WTC11 (cell line): Measurements from ENCODE around the gene ACOX3. TPM values are rescaled to one million over a fixed set of nuclear protein-coding genes. Genes with fewer than 3 reads are reported as not detected.

Experiments
- ATAC-seq: fragments of 200-7000 bp; cut with Tn5 transposase; 2 replicates; pipeline ENCODE4 v1.10.0; 2021; ENCODE audit warnings: mild to moderate bottlenecking, moderate library complexity
- CTCF ChIA-PET: fragments of 300-600 bp; sonication (Branson Sonifier 250); formaldehyde crosslinking; loops from one replicate; lab custom pipeline; 2021; ENCODE audit warnings: antibody characterized with exemption; lab: Charles Lee
- POLR2A ChIA-PET: fragments of 350-600 bp; sonication (Branson Sonifier 250); formaldehyde crosslinking; loops from one replicate; lab custom pipeline; 2021; ENCODE audit warnings: antibody characterized with exemption; lab: Charles Lee
- DNase-seq: peaks from one replicate; pipeline ENCODE4 v3.0.0; 2021; ENCODE audit warnings: low spot score
- H3K27ac Mint-ChIP-seq: 2 replicates; pipeline ENCODE4 v1.8.0; 2021; ENCODE audit warnings: mixed read lengths
- H3K27me3 Mint-ChIP-seq: 2 replicates; pipeline ENCODE4 v1.8.0; 2021; ENCODE audit warnings: low read depth, mild to moderate bottlenecking, moderate library complexity, mixed read lengths
- H3K36me3 Mint-ChIP-seq: 2 replicates; pipeline ENCODE4 v1.8.0; 2021; ENCODE audit warnings: mixed read lengths
- H3K4me1 Mint-ChIP-seq: 2 replicates; pipeline ENCODE4 v1.8.0; 2022; ENCODE audit warnings: mixed read lengths
- H3K4me3 Mint-ChIP-seq: 2 replicates; pipeline ENCODE4 v1.8.0; 2021; ENCODE audit warnings: mild to moderate bottlenecking, moderate library complexity, mixed read lengths
- H3K9me3 Mint-ChIP-seq: 2 replicates; pipeline ENCODE4 v1.8.0; 2021; ENCODE audit warnings: mixed read lengths
- AFF4 ChIP-seq: sonication (generic); formaldehyde crosslinking; IDR thresholded peaks from 2 replicates; pipeline ENCODE4 v1.8.1; 2023; ENCODE audit warnings: mild to moderate bottlenecking, missing genetic modification reagents, borderline replicate concordance
- ATF2 ChIP-seq: sonication (generic); formaldehyde crosslinking; IDR thresholded peaks from 2 replicates; pipeline ENCODE4 v1.8.1; 2022; ENCODE audit warnings: low read depth, missing genetic modification reagents, borderline replicate concordance
- ATF6 ChIP-seq: sonication (generic); formaldehyde crosslinking; IDR thresholded peaks from 2 replicates; pipeline ENCODE4 v1.8.1; 2023; ENCODE audit warnings: mild to moderate bottlenecking, missing genetic modification reagents
- CREB1 ChIP-seq: sonication (generic); formaldehyde crosslinking; IDR thresholded peaks from 2 replicates; pipeline ENCODE4 v1.8.0; 2023; ENCODE audit warnings: mild to moderate bottlenecking, missing genetic modification reagents
- GABPB1 ChIP-seq: sonication (generic); formaldehyde crosslinking; IDR thresholded peaks from 2 replicates; pipeline ENCODE4 v1.8.1; 2023; ENCODE audit warnings: mild to moderate bottlenecking, missing genetic modification reagents
- HMGXB4 ChIP-seq: sonication (generic); formaldehyde crosslinking; IDR thresholded peaks from 2 replicates; pipeline ENCODE4 v1.8.1; 2023; ENCODE audit warnings: mild to moderate bottlenecking, moderate library complexity, missing genetic modification reagents
- MYBL2 ChIP-seq: sonication (generic); formaldehyde crosslinking; IDR thresholded peaks from 2 replicates; pipeline ENCODE4 v1.8.1; 2023; ENCODE audit warnings: mild to moderate bottlenecking, moderate library complexity, missing genetic modification reagents
- NFATC4 ChIP-seq: fragments of 250-450 bp; sonication (Bioruptor Pico); IDR thresholded peaks from 2 replicates; pipeline ENCODE4 v1.9.0; 2021; ENCODE audit warnings: mild to moderate bottlenecking
- NR3C1 ChIP-seq: sonication (generic); formaldehyde crosslinking; conservative IDR thresholded peaks from 2 replicates; pipeline ENCODE4 v1.8.1; 2023; ENCODE audit warnings: low read depth, mild to moderate bottlenecking, missing genetic modification reagents
- SP1 ChIP-seq: sonication (generic); formaldehyde crosslinking; conservative IDR thresholded peaks from 2 replicates; pipeline ENCODE4 v1.8.1; 2022; ENCODE audit warnings: missing genetic modification reagents
- USF1 ChIP-seq: sonication (generic); formaldehyde crosslinking; IDR thresholded peaks from 2 replicates; pipeline ENCODE4 v1.8.0; 2022; ENCODE audit warnings: mild to moderate bottlenecking, missing genetic modification reagents
- ZBTB21 ChIP-seq: sonication (generic); formaldehyde crosslinking; IDR thresholded peaks from 2 replicates; pipeline ENCODE4 v1.8.1; 2023; ENCODE audit warnings: mild to moderate bottlenecking, missing genetic modification reagents, borderline replicate concordance
- ZBTB43 ChIP-seq: sonication (generic); formaldehyde crosslinking; IDR thresholded peaks from 2 replicates; pipeline ENCODE4 v1.8.1; 2023; ENCODE audit warnings: mild to moderate bottlenecking, missing genetic modification reagents
- ZNF219 ChIP-seq: sonication (generic); formaldehyde crosslinking; IDR thresholded peaks from 2 replicates; pipeline ENCODE4 v1.8.0; 2023; ENCODE audit warnings: missing genetic modification reagents, mild to moderate bottlenecking, borderline replicate concordance
- ZNF416 ChIP-seq: fragments of 250-450 bp; sonication (Bioruptor Pico); IDR thresholded peaks from 2 replicates; pipeline ENCODE4 v1.9.0; 2021; ENCODE audit warnings: mild to moderate bottlenecking, inconsistent platforms
- ZNF423 ChIP-seq: fragments of 250-450 bp; sonication (Bioruptor Pico); IDR thresholded peaks from 2 replicates; pipeline ENCODE4 v2.1.2; 2022; ENCODE audit warnings: mild to moderate bottlenecking, moderate library complexity
- ZNF425 ChIP-seq: fragments of 250-450 bp; sonication (Bioruptor Pico); conservative IDR thresholded peaks from 2 replicates; pipeline ENCODE4 v1.9.0; 2021; ENCODE audit warnings: mild to moderate bottlenecking
- total RNA-seq: library from RNA; stranded (reverse); gene quantifications from 3 replicates; pipeline ENCODE4 v1.2.3, GENCODE V29; 2021

Gene ACOX3
- total RNA-seq, 1 experiment from 2014 or later = 10.7 TPM

- POLR2A ChIA-PET = no interaction called here
- CTCF ChIA-PET = interaction anchor here (1.2 kb wide), 1 partner anchor 127 kb away, joined by 3 read pairs; no protein-coding TSS in a partner anchor
- Mint-ChIP-seq H3K27me3 (peaks cover 20% of the 10 kb centered on the region), H3K9me3 (no peaks in the 10 kb centered on the region), H3K4me1 (no peaks in the 10 kb centered on the region)
- no peak for DNase-seq
- TF ChIP-seq CREB1 (CRISPR knock-in tag) (no peak), HMGXB4 (CRISPR knock-in tag) (no peak), MYBL2 (CRISPR knock-in tag) (no peak), ZNF416 (no peak), ZNF425 (CRISPR knock-in tag) (no peak), GABPB1 (CRISPR knock-in tag) (no peak), SP1 (CRISPR knock-in tag) (no peak), ZBTB21 (CRISPR knock-in tag) (no peak)
- TF ChIP-seq, all 79 proteins: peak for 0
- Mint-ChIP-seq H3K4me3 (no peak overlapping the region), H3K27ac (no peak overlapping the region), H3K36me3 (no peaks in the 10 kb centered on the region)
- no peak for ATAC-seq
Observed at GRCh38 chr4:8368998-8369397, 71.5 kb downstream of the ACOX3 start.

- peaks cover 29% of the 10 kb centered on the region for H3K27me3 Mint-ChIP-seq
- peaks cover 5% of the 10 kb centered on the region for H3K9me3 Mint-ChIP-seq
- DNase-seq (no peak), ATAC-seq (no peak)
- no peak overlapping the region for H3K4me3 Mint-ChIP-seq
- CTCF ChIA-PET = interaction anchor here (0.6 to 1.3 kb wide), 3 partner anchors 25 to 126 kb away, joined by 3 to 5 read pairs (median 3); no protein-coding TSS in a partner anchor
- no peak overlapping the region for H3K27ac Mint-ChIP-seq
- peaks cover 5% of the 10 kb centered on the region for H3K36me3 Mint-ChIP-seq
- no peaks in the 10 kb centered on the region for H3K4me1 Mint-ChIP-seq
- POLR2A ChIA-PET = interaction anchor here (0.7 kb wide), 1 partner anchor 165 kb away, joined by 3 read pairs; no protein-coding TSS in a partner anchor
- no peak for TF ChIP-seq MYBL2 (CRISPR knock-in tag)
- TF ChIP-seq ZNF423 (CRISPR knock-in tag) = no peak
- no peak for TF ChIP-seq GABPB1 (CRISPR knock-in tag)
- TF ChIP-seq USF1 (CRISPR knock-in tag) = no peak
- TF ChIP-seq ATF2 (CRISPR knock-in tag) = no peak
- no peak for TF ChIP-seq ZBTB43 (CRISPR knock-in tag)
- no peak for TF ChIP-seq NFATC4 (CRISPR knock-in tag)
- no peak for TF ChIP-seq NR3C1 (CRISPR knock-in tag)
- TF ChIP-seq ZNF219 (CRISPR knock-in tag) = no peak
- no peak for TF ChIP-seq AFF4
- no peak for TF ChIP-seq ATF6
Observed at GRCh38 chr4:8368061-8368481, 72.5 kb downstream of the ACOX3 start.
